Vagina (tissue), 2 donors: ENCODE results near the gene CCDC180. TPM values are rescaled to one million over a fixed set of nuclear protein-coding genes. Genes with fewer than 3 reads are reported as not detected.
A peak's percentile ranks its signal among the peaks of the same experiment; 100 is the strongest.

ENCODE experiments used
- DNase-seq, 2 donors: peaks; one replicate each; pipeline ENCODE4 v3.0.0-alpha.2; 2017; ENCODE audit errors: extremely low spot score in 2 of 2
- H3K27ac ChIP-seq: fragments of 200-600 bp; sonication (generic); one replicate; pipeline ENCODE4 v1.5.1; 2019
- H3K27me3 ChIP-seq: fragments of 200-600 bp; sonication (generic); one replicate; pipeline ENCODE4 v1.5.1; 2019
- H3K36me3 ChIP-seq, 2 donors: fragments of 200-600 bp; sonication (generic); one replicate each; pipeline ENCODE4 v1.5.1; 2017 to 2019
- H3K4me1 ChIP-seq: fragments of 200-600 bp; sonication (generic); one replicate; pipeline ENCODE4 v1.5.1; 2019
- H3K4me3 ChIP-seq, 2 donors: fragments of 200-600 bp; sonication (generic); 1 replicate in 1 of 2; 2 replicates in 1 of 2; pipeline ENCODE4 v1.5.1; 2016 to 2019
- H3K9me3 ChIP-seq: fragments of 200-600 bp; sonication (generic); one replicate; pipeline ENCODE4 v1.5.1; 2019
- POLR2A ChIP-seq, 2 donors: fragments of 450-650 bp; IDR thresholded peaks; one replicate each; pipeline ENCODE4 v1.6.1; 2017; ENCODE audit warnings: antibody characterized with exemption in 2 of 2, mild to moderate bottlenecking in 2 of 2, moderate library complexity in 2 of 2
- POLR2AphosphoS5 ChIP-seq, 2 donors: sonication (generic); formaldehyde crosslinking; IDR thresholded peaks; one replicate each; pipeline ENCODE4 v1.9.0; 2017; ENCODE audit warnings: antibody characterized with exemption in 2 of 2, mild to moderate bottlenecking in 2 of 2, low read depth in 1 of 2; ENCODE audit not compliant: insufficient read depth in 1 of 2
- intact Hi-C: fragments of 100-400 bp; cut with DNase I; formaldehyde crosslinking; loops from one replicate; pipeline ENCODE4 v1.15.1; 2023
- total RNA-seq: library from RNA; depleted of rRNA; stranded (reverse); fragments of >200 nt; gene quantifications from one replicate; pipeline ENCODE4 v1.2.3, GENCODE V29; 2016
- TF ChIP-seq, protein P1 (sequence below), 3 experiments: fragments of 450-650 bp in 2 of 3; fragments of 200-600 bp in 1 of 3; sonication (generic) in 1 of 3; IDR thresholded peaks; one replicate each; pipeline ENCODE4 v1.5.1; 2017 to 2019; ENCODE audit warnings: antibody characterized with exemption in 3 of 3, mild to moderate bottlenecking in 2 of 3, moderate library complexity in 2 of 3

CCDC180 gene
- total RNA-seq, 1 donor from 2014 or later: 7.6 TPM

DNA sequence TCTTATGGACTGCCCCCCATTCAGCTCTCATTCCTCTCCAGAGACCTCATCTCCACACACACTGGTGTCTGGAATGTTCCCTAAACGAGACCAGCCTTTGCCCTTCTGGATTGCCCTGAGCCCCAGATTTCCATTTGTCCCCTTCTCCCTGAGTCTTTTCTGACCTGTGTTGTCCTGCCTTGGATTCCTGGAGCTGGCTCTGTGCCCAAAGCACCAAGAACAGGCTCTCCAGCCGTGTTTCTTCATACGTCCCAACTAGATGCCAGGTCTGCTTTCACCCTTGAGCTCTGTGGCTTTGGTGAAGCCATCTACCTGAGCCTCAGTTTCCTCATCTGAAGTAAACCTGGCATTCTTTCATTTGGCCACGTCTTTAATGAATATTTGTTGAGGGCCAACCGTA lies 6.3 kb downstream of the CCDC180 start:
- DNase-seq: no peak
- TF ChIP-seq, protein P1, sequence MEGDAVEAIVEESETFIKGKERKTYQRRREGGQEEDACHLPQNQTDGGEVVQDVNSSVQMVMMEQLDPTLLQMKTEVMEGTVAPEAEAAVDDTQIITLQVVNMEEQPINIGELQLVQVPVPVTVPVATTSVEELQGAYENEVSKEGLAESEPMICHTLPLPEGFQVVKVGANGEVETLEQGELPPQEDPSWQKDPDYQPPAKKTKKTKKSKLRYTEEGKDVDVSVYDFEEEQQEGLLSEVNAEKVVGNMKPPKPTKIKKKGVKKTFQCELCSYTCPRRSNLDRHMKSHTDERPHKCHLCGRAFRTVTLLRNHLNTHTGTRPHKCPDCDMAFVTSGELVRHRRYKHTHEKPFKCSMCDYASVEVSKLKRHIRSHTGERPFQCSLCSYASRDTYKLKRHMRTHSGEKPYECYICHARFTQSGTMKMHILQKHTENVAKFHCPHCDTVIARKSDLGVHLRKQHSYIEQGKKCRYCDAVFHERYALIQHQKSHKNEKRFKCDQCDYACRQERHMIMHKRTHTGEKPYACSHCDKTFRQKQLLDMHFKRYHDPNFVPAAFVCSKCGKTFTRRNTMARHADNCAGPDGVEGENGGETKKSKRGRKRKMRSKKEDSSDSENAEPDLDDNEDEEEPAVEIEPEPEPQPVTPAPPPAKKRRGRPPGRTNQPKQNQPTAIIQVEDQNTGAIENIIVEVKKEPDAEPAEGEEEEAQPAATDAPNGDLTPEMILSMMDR (IDR thresholded peaks at IDR 0.05): no peak
- TF ChIP-seq POLR2AphosphoS5 (IDR thresholded peaks at IDR 0.05; ENCODE audit: insufficient read depth in 1 of 2, low read depth in 1 of 2) (no peak), POLR2A (IDR thresholded peaks at IDR 0.05) (no peak)
- Histone ChIP-seq H3K4me3 (no peak overlapping the region), H3K27me3 (no peaks in the 10 kb centered on the region), H3K4me1 (no peaks in the 10 kb centered on the region), H3K36me3 (peaks cover 0 to 13% of the 10 kb centered on the region in 2 donors), H3K9me3 (no peaks in the 10 kb centered on the region), H3K27ac (no peak overlapping the region)
- intact Hi-C loops: no loop called here

DNA sequence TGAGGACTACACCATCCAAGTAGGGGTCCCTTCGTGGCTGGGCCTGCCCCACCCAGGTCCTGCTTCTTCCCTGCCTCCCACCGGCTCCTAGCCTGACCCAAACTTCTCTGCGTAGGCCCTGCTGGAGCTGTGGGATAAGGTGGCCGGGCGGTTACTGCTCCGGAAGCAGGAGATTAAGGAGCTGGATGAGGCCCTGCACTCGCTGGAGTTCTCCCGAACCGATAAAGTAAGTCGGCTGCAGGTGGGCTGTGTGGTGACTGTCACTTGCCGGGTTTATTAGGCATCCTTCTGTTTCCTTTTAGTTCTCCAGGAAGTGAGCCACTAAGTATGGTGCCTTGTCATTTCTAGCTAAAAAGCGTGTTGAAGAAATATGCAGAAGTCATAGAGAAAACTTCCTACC lies 7.0 kb downstream of the CCDC180 start:
- Histone ChIP-seq H3K36me3 (peaks cover 0 to 13% of the 10 kb centered on the region in 2 donors), H3K4me1 (no peaks in the 10 kb centered on the region), H3K4me3 (no peak overlapping the region), H3K9me3 (no peaks in the 10 kb centered on the region), H3K27me3 (no peaks in the 10 kb centered on the region), H3K27ac (no peak overlapping the region)
- intact Hi-C loops: no loop called here
- TF ChIP-seq, protein P1 (IDR thresholded peaks at IDR 0.05): no peak
- TF ChIP-seq POLR2AphosphoS5 (IDR thresholded peaks at IDR 0.05; ENCODE audit: insufficient read depth in 1 of 2, low read depth in 1 of 2): no peak
- no peak for DNase-seq

DNA sequence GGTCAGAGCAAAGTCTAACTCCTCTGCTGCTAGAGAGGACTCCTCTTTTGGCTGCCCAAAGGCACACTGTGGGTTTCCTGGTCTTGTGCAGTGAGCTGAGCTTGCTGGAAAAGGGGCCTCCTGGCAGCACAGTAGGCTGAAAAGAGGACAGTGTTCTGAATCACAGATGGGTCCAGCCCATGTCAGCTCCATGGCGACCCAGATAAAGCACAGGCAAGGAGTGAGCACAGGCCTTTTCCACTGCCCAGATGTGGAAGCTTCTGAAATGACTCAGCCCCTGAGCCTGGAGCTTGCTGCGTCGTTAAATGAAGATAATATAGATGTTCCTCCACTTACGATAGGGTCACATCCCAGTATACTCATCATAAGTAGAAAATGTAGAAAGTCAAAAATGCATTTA lies 8.1 kb downstream of the CCDC180 start:
- Histone ChIP-seq H3K27ac (no peak overlapping the region), H3K4me3 (no peak overlapping the region), H3K9me3 (no peaks in the 10 kb centered on the region), H3K27me3 (no peaks in the 10 kb centered on the region), H3K36me3 (peaks cover 0 to 13% of the 10 kb centered on the region in 2 donors), H3K4me1 (no peaks in the 10 kb centered on the region)
- TF ChIP-seq, protein P1 (IDR thresholded peaks at IDR 0.05): no peak
- TF ChIP-seq POLR2AphosphoS5 (IDR thresholded peaks at IDR 0.05; ENCODE audit: insufficient read depth in 1 of 2, low read depth in 1 of 2): no peak
- no peak for TF ChIP-seq POLR2A (IDR thresholded peaks at IDR 0.05)
- intact Hi-C loops: no loop called here
- peak in 1 of 2 donors; percentile 77 for DNase-seq

DNA sequence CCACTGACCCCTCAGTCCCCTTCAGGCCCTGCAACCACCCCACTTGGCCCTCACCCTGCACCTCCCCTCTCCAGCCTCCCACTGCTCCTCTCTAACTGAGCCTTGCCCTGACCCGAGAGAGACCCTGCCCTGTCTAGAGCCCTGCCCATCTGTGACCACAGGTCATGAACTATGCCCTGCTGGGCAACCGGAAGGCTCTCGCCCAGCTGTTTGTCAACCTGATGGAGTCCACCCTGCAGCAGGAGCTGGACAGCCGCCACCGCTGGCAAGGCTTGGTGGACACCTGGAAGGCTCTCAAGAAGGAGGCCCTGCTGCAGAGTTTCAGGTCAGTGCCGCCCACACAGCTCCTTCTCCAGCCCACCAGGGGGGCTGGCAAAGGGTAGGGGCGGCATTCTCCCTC lies 9.4 kb downstream of the CCDC180 start:
- no peak overlapping the region for H3K27ac ChIP-seq
- intact Hi-C loops: no loop called here
- TF ChIP-seq POLR2AphosphoS5 (IDR thresholded peaks at IDR 0.05; ENCODE audit: insufficient read depth in 1 of 2, low read depth in 1 of 2): no peak
- TF ChIP-seq, protein P1 (IDR thresholded peaks at IDR 0.05): no peak
- no peak for TF ChIP-seq POLR2A (IDR thresholded peaks at IDR 0.05)
- no peaks in the 10 kb centered on the region for H3K9me3 ChIP-seq
- no peaks in the 10 kb centered on the region for H3K4me1 ChIP-seq
- H3K36me3 ChIP-seq: peaks cover 0 to 18% of the 10 kb centered on the region in 2 donors
- H3K4me3 ChIP-seq: no peak overlapping the region
- DNase-seq: peak in 1 of 2 donors; percentile 60
- H3K27me3 ChIP-seq: no peaks in the 10 kb centered on the region

DNA sequence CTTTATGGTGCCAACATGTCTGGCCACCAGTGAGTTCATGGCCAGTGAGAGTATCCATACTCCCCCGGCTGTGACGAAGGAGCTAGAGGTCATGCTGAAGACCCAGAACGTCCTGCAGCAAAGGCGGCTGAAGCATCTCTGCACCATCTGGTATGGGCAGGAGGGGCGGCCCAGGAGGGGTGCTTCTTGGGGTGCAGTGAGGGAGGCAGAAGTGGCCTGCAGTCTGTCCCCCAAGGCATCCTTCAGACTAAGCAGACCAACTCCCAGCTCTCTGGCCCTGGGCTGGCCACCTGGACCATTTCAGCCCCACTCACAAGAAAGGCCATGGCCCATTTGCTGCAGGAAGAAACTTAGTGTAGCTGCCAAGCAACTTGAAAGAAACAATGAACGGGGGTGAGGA lies 11.0 kb downstream of the CCDC180 start:
- no peak for TF ChIP-seq POLR2A (IDR thresholded peaks at IDR 0.05)
- TF ChIP-seq POLR2AphosphoS5 (IDR thresholded peaks at IDR 0.05; ENCODE audit: insufficient read depth in 1 of 2, low read depth in 1 of 2): no peak
- TF ChIP-seq, protein P1 (IDR thresholded peaks at IDR 0.05): no peak
- H3K4me3 ChIP-seq: no peak overlapping the region

More for the DNA sequence above, 11.0 kb downstream of the CCDC180 start:
- H3K27me3 ChIP-seq: no peaks in the 10 kb centered on the region
- H3K9me3 ChIP-seq: no peaks in the 10 kb centered on the region
- intact Hi-C loops: no loop called here
- H3K27ac ChIP-seq: no peak overlapping the region
- DNase-seq: no peak
- no peaks in the 10 kb centered on the region for H3K4me1 ChIP-seq
- peaks cover 0 to 18% of the 10 kb centered on the region in 2 donors for H3K36me3 ChIP-seq
